ENCODE results near the gene MPO. TPM values are rescaled to one million over a fixed set of nuclear protein-coding genes. Genes with fewer than 3 reads are reported as not detected.

The MPO gene
- total and polyA plus RNA-seq, 2 of the 8 experiments (the other 6 are each of a cell fraction or from before 2014, with no cell fraction given) = 0.06 to 0.74 TPM

GRCh38 chr17:58279736-58280479 lies 827 bp downstream of the MPO start:
- ChIA-PET CTCF (ENCODE audit: partially characterized antibody) (interaction anchor here (0.6 to 7.9 kb wide), 14 partner anchors 11 to 358 kb away, joined by 3 to 75 read pairs (median 6); partner anchors contain the start of gene RNF43), POLR2A (ENCODE audit: partially characterized antibody) (interaction anchor here (1.8 kb wide), 1 partner anchor 40 kb away, joined by 4 read pairs; no protein-coding TSS in a partner anchor)
- H3K18ac ChIP-seq (ENCODE audit: extremely low read depth, low read length) = no peak overlapping the region
- H3K23ac ChIP-seq (ENCODE audit: insufficient read length) = no peak overlapping the region
- H3K56ac ChIP-seq (replicated peaks; ENCODE audit: insufficient read length, low read depth, low read length) = no peak overlapping the region
- no peak overlapping the region for H2AK5ac ChIP-seq (ENCODE audit: low read depth, low read length)
- H4K91ac ChIP-seq (replicated peaks; ENCODE audit: insufficient read length, low read length) = no peak overlapping the region
- no peak overlapping the region for H3K27ac ChIP-seq (ENCODE audit: low read depth, low read length)
- H3K79me1 ChIP-seq (ENCODE audit: low read depth, low read length) = no peaks in the 10 kb centered on the region
- no peaks in the 10 kb centered on the region for H3K36me3 ChIP-seq (ENCODE audit: control insufficient read depth in 2 of 4, insufficient read depth in 4 of 4, low read length in 3 of 4)
- no peaks in the 10 kb centered on the region for H3K23me2 ChIP-seq (ENCODE audit: low read depth, low read length)
- no peak overlapping the region for H3K14ac ChIP-seq (ENCODE audit: insufficient read length)
- no peak for DNase-seq (ENCODE audit: low read depth in 1 of 2, low spot score in 2 of 2)
- H3K4me3 ChIP-seq (ENCODE audit: extremely low read depth in 1 of 4, insufficient read depth in 2 of 4, low read depth in 3 of 4, low read length in 4 of 4) = no peak overlapping the region
- peaks cover 0 to 8% (median 0%) of the 10 kb centered on the region in 4 experiments; a peak in 3 of 7 replicates for H3K27me3 ChIP-seq (replicated peaks in 1 of 4; ENCODE audit: control insufficient read depth in 3 of 4, extremely low read depth in 1 of 4, insufficient read depth in 3 of 4, low read length in 3 of 4)
- no peak for FAIRE-seq
- 0 out of 2 replicates have a peak overlapping the region, but pooled peaks have one; percentile 24 for H2BK5ac ChIP-seq (ENCODE audit: low read depth, low read length)
- no peak overlapping the region for H3K9ac ChIP-seq (replicated peaks in 1 of 4; ENCODE audit: extremely low read depth in 1 of 4, low read depth in 3 of 4, low read length in 3 of 4)
- no peaks in the 10 kb centered on the region for H3K79me2 ChIP-seq (ENCODE audit: control insufficient read depth in 1 of 2, insufficient read depth in 2 of 2, low read length in 2 of 2)
- H2BK12ac ChIP-seq (ENCODE audit: low read depth, low read length) = peak overlapping the region; percentile 33; the same call in 1 of the 2 replicates
- no peak overlapping the region for H4K8ac ChIP-seq (ENCODE audit: extremely low read depth, insufficient read depth, low read length)
- H4K5ac ChIP-seq (ENCODE audit: insufficient read length, low read depth, low read length) = no peak overlapping the region
- no peak overlapping the region; the same call in 1 of the 2 replicates for H2AFZ ChIP-seq (ENCODE audit: low read length)
- peaks cover 0 to 8% (median 6%) of the 10 kb centered on the region in 4 experiments; a peak in 4 of 7 replicates for H3K4me1 ChIP-seq (replicated peaks in 1 of 4; ENCODE audit: control insufficient read depth in 3 of 4, insufficient read depth in 4 of 4, low read length in 3 of 4)
- no peak overlapping the region; the same call in 1 of the 2 replicates for H2BK20ac ChIP-seq (ENCODE audit: low read length)
- H3K4ac ChIP-seq (replicated peaks; ENCODE audit: insufficient read length, low read depth, low read length) = no peak overlapping the region
- WGBS, 2 experiments (ENCODE audit: extremely low coverage in 1 of 2, insufficient coverage in 1 of 2, insufficient read length in 1 of 2, insufficient replicate concordance in 2 of 2, low coverage in 1 of 2, low lambda C conversion rate in 2 of 2, missing lambda C conversion rate in 1 of 2) = 90% methylated on average over 16 of the region's 16 CpGs; no CpG with 5 or more reads in 1 of the 2 experiments
- H3K9me3 ChIP-seq (ENCODE audit: insufficient read depth in 2 of 2, low read depth in 1 of 2, low read length in 1 of 2) = no peaks in the 10 kb centered on the region
- no peak overlapping the region for H3K4me2 ChIP-seq (ENCODE audit: insufficient read depth in 1 of 2, low read depth in 2 of 2, low read length in 2 of 2)
- no peak overlapping the region for H2BK120ac ChIP-seq (replicated peaks; ENCODE audit: low read depth, low read length)
- H2BK15ac ChIP-seq (ENCODE audit: low read length) = no peak overlapping the region
- no peak for TF ChIP-seq SP2 (IDR thresholded peaks at IDR 0.05; ENCODE audit: low read length)
- TF ChIP-seq, protein P1, sequence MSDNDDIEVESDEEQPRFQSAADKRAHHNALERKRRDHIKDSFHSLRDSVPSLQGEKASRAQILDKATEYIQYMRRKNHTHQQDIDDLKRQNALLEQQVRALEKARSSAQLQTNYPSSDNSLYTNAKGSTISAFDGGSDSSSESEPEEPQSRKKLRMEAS (IDR thresholded peaks at IDR 0.05) = 0 out of 2 replicates have a peak, but pooled peaks have one; percentile 30
- TF ChIP-seq SUZ12 (IDR thresholded peaks at IDR 0.05; ENCODE audit: low read length) = no peak
- TF ChIP-seq, protein P2, sequence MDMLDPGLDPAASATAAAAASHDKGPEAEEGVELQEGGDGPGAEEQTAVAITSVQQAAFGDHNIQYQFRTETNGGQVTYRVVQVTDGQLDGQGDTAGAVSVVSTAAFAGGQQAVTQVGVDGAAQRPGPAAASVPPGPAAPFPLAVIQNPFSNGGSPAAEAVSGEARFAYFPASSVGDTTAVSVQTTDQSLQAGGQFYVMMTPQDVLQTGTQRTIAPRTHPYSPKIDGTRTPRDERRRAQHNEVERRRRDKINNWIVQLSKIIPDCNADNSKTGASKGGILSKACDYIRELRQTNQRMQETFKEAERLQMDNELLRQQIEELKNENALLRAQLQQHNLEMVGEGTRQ (IDR thresholded peaks at IDR 0.05; ENCODE audit: low read length) = no peak
- no peak for TF ChIP-seq SIRT6 (IDR thresholded peaks at IDR 0.05; ENCODE audit: low read length)
- TF ChIP-seq E2F6 (IDR thresholded peaks at IDR 0.05) = 0 out of 2 replicates have a peak, but pooled peaks have one; percentile 20
- H4K20me1 ChIP-seq (replicated peaks in 1 of 2; ENCODE audit: control insufficient read depth in 1 of 2, insufficient read depth in 2 of 2, low read length in 2 of 2) = no peaks in the 10 kb centered on the region
